ENCODE measurements around the gene ZNF76.

ZNF76 gene

GRCh38 chr6:35248965-35249364 is 10.6 kb upstream of the ZNF76 start:
- no peak for TF ChIP-seq TCF12 (IDR thresholded peaks at IDR 0.05; ENCODE audit: low read depth)
- TF ChIP-seq FOXM1 (IDR thresholded peaks at IDR 0.05; ENCODE audit: borderline replicate concordance, low read depth) = no peak
- TF ChIP-seq ZBTB7A (IDR thresholded peaks at IDR 0.05; ENCODE audit: low read depth) = no peak
- no peak for TF ChIP-seq YY1 (IDR thresholded peaks at IDR 0.05; ENCODE audit: low read depth)
- TF ChIP-seq CEBPB (IDR thresholded peaks at IDR 0.05) = no peak
- TF ChIP-seq EGR1 (IDR thresholded peaks at IDR 0.05) = no peak
- no peak for TF ChIP-seq EP300 (IDR thresholded peaks at IDR 0.05; ENCODE audit: borderline replicate concordance)
- TF ChIP-seq CREB1 (IDR thresholded peaks at IDR 0.05; ENCODE audit: low read depth) = no peak
- TF ChIP-seq RAD21 (IDR thresholded peaks at IDR 0.05; ENCODE audit: low read depth) = no peak
- TF ChIP-seq USF1 (IDR thresholded peaks at IDR 0.05) = no peak
- TF ChIP-seq TAF1 (IDR thresholded peaks at IDR 0.05; ENCODE audit: low read depth) = no peak
- TF ChIP-seq REST (IDR thresholded peaks at IDR 0.05; ENCODE audit: low read depth) = no peak

- TF ChIP-seq TEAD4 (IDR thresholded peaks at IDR 0.05) (no peak), REST (IDR thresholded peaks at IDR 0.05; ENCODE audit: low read depth) (no peak), TAF1 (IDR thresholded peaks at IDR 0.05; ENCODE audit: low read depth) (no peak), ZBTB7A (IDR thresholded peaks at IDR 0.05; ENCODE audit: low read depth) (no peak), CEBPB (IDR thresholded peaks at IDR 0.05) (no peak), TCF12 (IDR thresholded peaks at IDR 0.05; ENCODE audit: low read depth) (no peak), CREB1 (IDR thresholded peaks at IDR 0.05; ENCODE audit: low read depth) (no peak), MAX (IDR thresholded peaks at IDR 0.05) (no peak), YY1 (IDR thresholded peaks at IDR 0.05; ENCODE audit: low read depth) (no peak), RAD21 (IDR thresholded peaks at IDR 0.05; ENCODE audit: low read depth) (no peak), USF1 (IDR thresholded peaks at IDR 0.05) (no peak), EP300 (IDR thresholded peaks at IDR 0.05; ENCODE audit: borderline replicate concordance) (no peak), FOXM1 (IDR thresholded peaks at IDR 0.05; ENCODE audit: borderline replicate concordance, low read depth) (no peak), EGR1 (IDR thresholded peaks at IDR 0.05) (no peak), NFIC (IDR thresholded peaks at IDR 0.05) (no peak)
Measured at GRCh38 chr6:35251949-35252348, 7.6 kb upstream of the ZNF76 start.

GRCh38 chr6:35253249-35253648 is 6.3 kb upstream of the ZNF76 start:
- TF ChIP-seq RAD21 (IDR thresholded peaks at IDR 0.05; ENCODE audit: low read depth) (no peak), NFIC (IDR thresholded peaks at IDR 0.05) (no peak), CREB1 (IDR thresholded peaks at IDR 0.05; ENCODE audit: low read depth) (no peak), EP300 (IDR thresholded peaks at IDR 0.05; ENCODE audit: borderline replicate concordance) (no peak), MAX (IDR thresholded peaks at IDR 0.05) (no peak), YY1 (IDR thresholded peaks at IDR 0.05; ENCODE audit: low read depth) (no peak), USF1 (IDR thresholded peaks at IDR 0.05) (no peak)

- no peak for TF ChIP-seq YY1 (IDR thresholded peaks at IDR 0.05; ENCODE audit: low read depth)
- no peak for TF ChIP-seq NFIC (IDR thresholded peaks at IDR 0.05)
- TF ChIP-seq REST (IDR thresholded peaks at IDR 0.05; ENCODE audit: low read depth) = no peak
- no peak for TF ChIP-seq CREB1 (IDR thresholded peaks at IDR 0.05; ENCODE audit: low read depth)
- TF ChIP-seq EGR1 (IDR thresholded peaks at IDR 0.05) = no peak
- TF ChIP-seq FOXM1 (IDR thresholded peaks at IDR 0.05; ENCODE audit: borderline replicate concordance, low read depth) = no peak
- TF ChIP-seq TEAD4 (IDR thresholded peaks at IDR 0.05) = no peak
- TF ChIP-seq EP300 (IDR thresholded peaks at IDR 0.05; ENCODE audit: borderline replicate concordance) = no peak
- TF ChIP-seq TCF12 (IDR thresholded peaks at IDR 0.05; ENCODE audit: low read depth) = no peak
- TF ChIP-seq USF1 (IDR thresholded peaks at IDR 0.05) = no peak
- no peak for TF ChIP-seq TAF1 (IDR thresholded peaks at IDR 0.05; ENCODE audit: low read depth)
- no peak for TF ChIP-seq MAX (IDR thresholded peaks at IDR 0.05)
- TF ChIP-seq CEBPB (IDR thresholded peaks at IDR 0.05) = no peak
- no peak for TF ChIP-seq ZBTB7A (IDR thresholded peaks at IDR 0.05; ENCODE audit: low read depth)
- TF ChIP-seq RAD21 (IDR thresholded peaks at IDR 0.05; ENCODE audit: low read depth) = no peak
Measured at GRCh38 chr6:35258336-35258735, 1.2 kb upstream of the ZNF76 start.
